Tibial artery (tissue), 4 donors: ENCODE data around the gene MPDU1.

Experiments used
- DNase-seq, 2 donors: peaks; one replicate each; pipeline ENCODE4 v3.0.0-alpha.2; 2019
- H3K27ac ChIP-seq, 2 donors: fragments of 200-600 bp; sonication (generic) in 1 of 2; 1 replicate in 1 of 2; 2 replicates in 1 of 2; pipeline ENCODE4 v1.5.1; 2018 to 2019; ENCODE audit warnings: mild to moderate bottlenecking in 1 of 2
- H3K27me3 ChIP-seq, 2 donors: fragments of 200-600 bp; sonication (generic) in 1 of 2; one replicate each; pipeline versions ENCODE4 v1.5.1 to v1.6.0; 2016 to 2019
- H3K36me3 ChIP-seq, 3 donors: fragments of 200-600 bp; sonication (generic) in 2 of 3; one replicate each; pipeline ENCODE4 v1.5.1; 2016 to 2019; ENCODE audit warnings: mild to moderate bottlenecking in 2 of 3
- H3K4me1 ChIP-seq, 4 donors: fragments of 200-600 bp; sonication (generic) in 2 of 4; 1 replicate in 3 of 4; 2 replicates in 1 of 4; pipeline ENCODE4 v1.5.1; 2016 to 2019
- H3K4me3 ChIP-seq, 2 donors: fragments of 200-600 bp; sonication (generic) in 1 of 2; 1 replicate in 1 of 2; 2 replicates in 1 of 2; pipeline ENCODE4 v1.5.1; 2018 to 2019; ENCODE audit warnings: mild to moderate bottlenecking in 2 of 2
- H3K9me3 ChIP-seq, 3 donors: fragments of 200-600 bp; sonication (generic) in 1 of 3; one replicate each; pipeline ENCODE4 v1.5.1; 2016 to 2019
- CTCF ChIP-seq, 2 experiments: fragments of 200-600 bp in 1 of 2; fragments of 450-650 bp in 1 of 2; IDR thresholded peaks; one replicate each; pipeline ENCODE4 v1.5.1; 2017 to 2019; ENCODE audit warnings: antibody characterized with exemption in 2 of 2, mild to moderate bottlenecking in 1 of 2, moderate library complexity in 1 of 2
- intact Hi-C: fragments of 100-400 bp; cut with DNase I; formaldehyde crosslinking; loops from one replicate; pipeline ENCODE4 v1.15.0; 2023; ENCODE audit warnings: low total_unique reads

Gene MPDU1

GRCh38 chr17:7575959-7576358 is 7.7 kb upstream of the MPDU1 start:
- no peak for DNase-seq
- no peak for TF ChIP-seq CTCF (IDR thresholded peaks at IDR 0.05)
- intact Hi-C loops, result no loop called here
- no peaks in the 10 kb centered on the region for H3K9me3 ChIP-seq
- H3K4me1 ChIP-seq, result peaks cover 0 to 55% (median 43%) of the 10 kb centered on the region in 4 donors
- no peaks in the 10 kb centered on the region for H3K27me3 ChIP-seq
- no peak overlapping the region for H3K27ac ChIP-seq
- no peak overlapping the region for H3K4me3 ChIP-seq
- peaks cover 46 to 70% (median 54%) of the 10 kb centered on the region in 3 donors for H3K36me3 ChIP-seq

- TF ChIP-seq CTCF (IDR thresholded peaks at IDR 0.05), result no peak
- DNase-seq, result no peak
- Histone ChIP-seq H3K27me3 (no peaks in the 10 kb centered on the region), H3K9me3 (no peaks in the 10 kb centered on the region), H3K36me3 (peaks cover 44 to 65% (median 55%) of the 10 kb centered on the region in 3 donors), H3K4me3 (no peak overlapping the region), H3K4me1 (peaks cover 0 to 59% (median 47%) of the 10 kb centered on the region in 4 donors), H3K27ac (no peak overlapping the region)
- intact Hi-C loops, result no loop called here
Observed at GRCh38 chr17:7576432-7576937, 7.2 kb upstream of the MPDU1 start.

- H3K27ac ChIP-seq, result peak overlapping the region in 1 of 2 donors; percentile 85
- no peak for TF ChIP-seq CTCF (IDR thresholded peaks at IDR 0.05)
- DNase-seq, result no peak
- intact Hi-C loops, result no loop called here
- H3K4me3 ChIP-seq, result no peak overlapping the region
- H3K9me3 ChIP-seq, result no peaks in the 10 kb centered on the region
- peaks cover 44 to 65% (median 55%) of the 10 kb centered on the region in 3 donors for H3K36me3 ChIP-seq
- peaks cover 3 to 58% (median 54%) of the 10 kb centered on the region in 4 donors for H3K4me1 ChIP-seq
- no peaks in the 10 kb centered on the region for H3K27me3 ChIP-seq
Observed at GRCh38 chr17:7577327-7578199, 6.1 kb upstream of the MPDU1 start.

- peaks cover 10 to 63% (median 58%) of the 10 kb centered on the region in 4 donors for H3K4me1 ChIP-seq
- peak within 1 kb of the TSS; percentile 85 to 92 for H3K27ac ChIP-seq
- peak; percentile 89 to 91 for DNase-seq
- no peaks in the 10 kb centered on the region for H3K9me3 ChIP-seq
- H3K36me3 ChIP-seq, result peaks cover 44 to 54% (median 51%) of the 10 kb centered on the region in 3 donors
- intact Hi-C loops, result no loop called here
- H3K27me3 ChIP-seq, result no peaks in the 10 kb centered on the region
- no peak for TF ChIP-seq CTCF (IDR thresholded peaks at IDR 0.05)
- peak within 1 kb of the TSS; percentile 25 to 44 for H3K4me3 ChIP-seq
Observed at GRCh38 chr17:7579001-7579833, 4.4 kb upstream of the MPDU1 start, which contains the start of gene CD68. TSS of gene CD68 (plus strand) at chr17:7579638. CDS start at chr17:7579678, 40 bp downstream.

GRCh38 chr17:7579834-7580603 is 3.6 kb upstream of the MPDU1 start:
- H3K36me3 ChIP-seq, result peaks cover 38 to 46% (median 43%) of the 10 kb centered on the region in 3 donors
- DNase-seq, result no peak
- H3K27me3 ChIP-seq, result no peaks in the 10 kb centered on the region
- peak overlapping the region; percentile 85 to 92 for H3K27ac ChIP-seq
- intact Hi-C loops, result no loop called here
- H3K4me1 ChIP-seq, result peaks cover 10 to 63% (median 56%) of the 10 kb centered on the region in 4 donors
- H3K9me3 ChIP-seq, result no peaks in the 10 kb centered on the region
- H3K4me3 ChIP-seq, result peak overlapping the region; percentile 25 to 44
- no peak for TF ChIP-seq CTCF (IDR thresholded peaks at IDR 0.05)
